K562 (cell line): ENCODE data around the gene HBP1. TPM values are rescaled to one million over a fixed set of nuclear protein-coding genes. Genes with fewer than 3 reads are reported as not detected.

Source experiments
- ATAC-seq: fragments of 200-7000 bp; cut with Tn5 transposase; 3 replicates; pipeline ENCODE4 v1.9.1; 2020; ENCODE audit warnings: moderate library complexity
- BruUV-seq: library from RNA; stranded (reverse); fragments of 400-500 nt; replicated peaks from 2 replicates; lab custom pipeline; 2021; lab: Mats Ljungman, UMichigan
- CTCF ChIA-PET: fragments of 300-600 bp; formaldehyde crosslinking; extraction: SDS; loops from one replicate; lab custom pipeline; 2021; ENCODE audit warnings: low intra/inter-chr PET ratio; lab: Yijun Ruan, JAX
- POLR2A ChIA-PET: fragments of 300-600, 350-650 bp; sonication (Branson Sonifier 250); formaldehyde crosslinking; extraction: SDS; loops from one replicate; lab custom pipeline; 2021; ENCODE audit warnings: antibody characterized with exemption, inconsistent platforms; lab: Yijun Ruan, JAX
- DNase-seq, 4 experiments: peaks; one replicate each; pipeline versions ENCODE4 v3.0.0 to v3.0.0-alpha.2; 2011 to 2018; ENCODE audit warnings: low spot score in 3 of 4, mixed read lengths in 3 of 4; ENCODE audit errors: extremely low read depth in 1 of 4
- FAIRE-seq: peaks from 2 replicates; lab custom pipeline; 2011; peaks lifted over from hg19 to GRCh38; lab: Jason Lieb, UNC
- H2AFZ ChIP-seq: 2 replicates; pipeline ENCODE4 v1.6.0; 2011; ENCODE audit warnings: low read depth, low read length, control low read depth, inconsistent platforms
- H3K27ac ChIP-seq: fragments of 200-600 bp; 3 replicates; pipeline ENCODE4 v1.8.0; 2011; ENCODE audit warnings: low read depth, mild to moderate bottlenecking, control low read depth, inconsistent platforms, low read length, moderate library complexity, mixed read lengths; ENCODE audit errors: extremely low read depth
- H3K27me3 ChIP-seq, 2 experiments: fragments of 300-600 bp in 1 of 2; 2 replicates in 1 of 2; 3 replicates in 1 of 2; pipeline versions ENCODE4 v1.6.0 to v1.8.0; 2011; ENCODE audit warnings: inconsistent platforms in 2 of 2, low read length in 2 of 2, mild to moderate bottlenecking in 1 of 2, mixed read lengths in 1 of 2, moderate library complexity in 1 of 2; ENCODE audit not compliant: control insufficient read depth in 2 of 2, insufficient read depth in 2 of 2
- H3K36me3 ChIP-seq: fragments of 300-600 bp; 3 replicates; pipeline ENCODE4 v1.8.0; 2011; ENCODE audit warnings: mild to moderate bottlenecking, low read length, inconsistent platforms; ENCODE audit not compliant: control insufficient read depth, insufficient read depth
- H3K4me1 ChIP-seq, 2 experiments: fragments of 200-600 bp in 1 of 2; replicated peaks in 1 of 2; 2 replicates in 1 of 2; 3 replicates in 1 of 2; pipeline versions ENCODE4 v1.5.1 to v1.8.0; 2011; ENCODE audit warnings: inconsistent platforms in 2 of 2, low read length in 2 of 2, mild to moderate bottlenecking in 1 of 2, mixed read lengths in 1 of 2, moderate library complexity in 1 of 2; ENCODE audit not compliant: control insufficient read depth in 2 of 2, insufficient read depth in 2 of 2
- H3K4me2 ChIP-seq: 2 replicates; pipeline ENCODE4 v1.6.1; 2011; ENCODE audit warnings: low read length, control low read depth, inconsistent platforms, mixed read lengths; ENCODE audit not compliant: insufficient read depth
- H3K4me3 ChIP-seq: fragments of 200-600 bp; sonication (generic), shearing (Covaris generic); 2 replicates; pipeline ENCODE4 v1.5.1; 2016; ENCODE audit warnings: control low read depth, inconsistent platforms
- H3K79me2 ChIP-seq: fragments of 200-600 bp; 3 replicates; pipeline ENCODE4 v1.8.0; 2011; ENCODE audit warnings: low read length, inconsistent platforms; ENCODE audit not compliant: control insufficient read depth, insufficient read depth
- H3K9ac ChIP-seq, 2 experiments: 2 replicates each; pipeline versions ENCODE4 v1.6.0 to v1.6.1; 2011; ENCODE audit warnings: low read depth in 2 of 2, low read length in 2 of 2, control low read depth in 1 of 2, inconsistent platforms in 1 of 2, mild to moderate bottlenecking in 1 of 2, mixed read lengths in 1 of 2; ENCODE audit not compliant: insufficient read depth in 1 of 2
- H3K9me1 ChIP-seq: one replicate; pipeline ENCODE4 v1.6.0; 2011; ENCODE audit warnings: inconsistent platforms, mild to moderate bottlenecking, low read length, moderate library complexity; ENCODE audit not compliant: control insufficient read depth, insufficient read depth
- H3K9me3 ChIP-seq: replicated peaks from 2 replicates; pipeline ENCODE4 v1.5.1; 2011; ENCODE audit warnings: low read depth, low read length, inconsistent platforms; ENCODE audit not compliant: control insufficient read depth, insufficient read depth
- H4K20me1 ChIP-seq: replicated peaks from 2 replicates; pipeline ENCODE4 v1.6.1; 2011; ENCODE audit warnings: low read length, inconsistent platforms, mixed read lengths; ENCODE audit not compliant: control insufficient read depth, insufficient read depth
- FOXA3 ChIP-seq, 2 experiments: fragments of 450-650 bp in 1 of 2; sonication (generic) in 1 of 2; formaldehyde crosslinking; IDR thresholded peaks in 1 of 2; conservative IDR thresholded peaks in 1 of 2; 2 replicates each; pipeline versions ENCODE4 v1.4.0 to v1.8.0; 2020 to 2022; ENCODE audit warnings: mild to moderate bottlenecking in 2 of 2, missing genetic modification reagents in 1 of 2
- MTA1 ChIP-seq: fragments of 450-650 bp; IDR thresholded peaks from 2 replicates; pipeline ENCODE4 v1.6.1; 2017; ENCODE audit warnings: borderline replicate concordance
- NFRKB ChIP-seq: fragments of 450-650 bp; IDR thresholded peaks from 2 replicates; pipeline ENCODE4 v1.6.1; 2016; ENCODE audit warnings: low read depth
- RFX1 ChIP-seq: fragments of 450-650 bp; IDR thresholded peaks from 2 replicates; pipeline ENCODE4 v1.6.1; 2016; ENCODE audit warnings: mild to moderate bottlenecking, moderate library complexity
- SMARCB1 ChIP-seq: IDR thresholded peaks from 2 replicates; pipeline ENCODE4 v1.6.1; 2011; ENCODE audit warnings: improper control_type of control experiment, low read depth; ENCODE audit not compliant: insufficient read length
- SRSF1 ChIP-seq: fragments of 200-400 bp; formaldehyde crosslinking; IDR thresholded peaks from 2 replicates; pipeline ENCODE4 v1.6.1; 2017; ENCODE audit warnings: mild to moderate bottlenecking, low read depth, low read length, moderate library complexity
- ZBTB1 ChIP-seq: sonication (generic); formaldehyde crosslinking; IDR thresholded peaks from 2 replicates; pipeline ENCODE4 v1.8.1; 2023; ENCODE audit warnings: missing genetic modification reagents, low read depth, mild to moderate bottlenecking, borderline replicate concordance
- ZNF212 ChIP-seq: fragments of 450-650 bp; formaldehyde crosslinking; IDR thresholded peaks from 2 replicates; pipeline ENCODE4 v1.4.0; 2020; ENCODE audit warnings: mild to moderate bottlenecking
- ZNF41 ChIP-seq: fragments of 250-450 bp; sonication (Bioruptor Pico); conservative IDR thresholded peaks from 2 replicates; pipeline ENCODE4 v1.4.0; 2020; ENCODE audit warnings: mild to moderate bottlenecking
- ZNF707 ChIP-seq: fragments of 250-450 bp; sonication (Bioruptor Pico); conservative IDR thresholded peaks from 2 replicates; pipeline ENCODE4 v1.8.0; 2022; ENCODE audit warnings: inconsistent platforms, mild to moderate bottlenecking, moderate library complexity
- ZNF780A ChIP-seq: fragments of 250-450 bp; sonication (Bioruptor Pico); IDR thresholded peaks from 2 replicates; pipeline ENCODE4 v1.5.0; 2021; ENCODE audit warnings: mild to moderate bottlenecking
- ZSCAN32 ChIP-seq: fragments of 450-650 bp; formaldehyde crosslinking; IDR thresholded peaks from 2 replicates; pipeline ENCODE4 v1.4.0; 2020; ENCODE audit warnings: mild to moderate bottlenecking, moderate library complexity
- WGBS: fragments of 100-300 bp; shearing (Covaris generic); methylation state at CpG from one replicate; pipeline ENCODE4 v1.1.6; 2016; ENCODE audit warnings: low coverage, mixed read lengths; ENCODE audit not compliant: insufficient coverage; ENCODE audit errors: missing lambda C conversion rate; 5-methylcytosine and 5-hydroxymethylcytosine counted together
- in situ Hi-C: fragments of 300-500 bp; cut with MboI; formaldehyde crosslinking; loops from 4 replicates; pipeline ENCODE4 v1.15.0; 2018; ENCODE audit warnings: inconsistent platforms, mixed read lengths
- intact Hi-C: fragments of 100-400 bp; cut with micrococcal nuclease; formaldehyde crosslinking; loops from 2 replicates; pipeline ENCODE4 v1.14.2; 2022
- polyA plus RNA-seq, 8 experiments: library from polyadenylated mRNA; depleted of rRNA in 4 of 8; stranded (reverse) in 5 of 8; unstranded in 3 of 8; fragments of >200 nt; fragmentation: Nextera tagmentation in 2 of 8; fragmentation: Illumina TruSeq in 1 of 8; extraction: Ambion mirVana in 2 of 8; extraction: Trizol in 1 of 8; gene quantifications; 2 replicates each; pipeline versions ENCODE4 v1.2.1 to v1.2.3, GENCODE V29; 2011 to 2014; ENCODE audit warnings: inconsistent platforms in 1 of 8, missing spikeins in 1 of 8
- total RNA-seq, 7 experiments: library from RNA; depleted of rRNA in 6 of 7; stranded (reverse); fragments of >200 nt in 6 of 7; fragmentation: Illumina TruSeq in 2 of 7; extraction: Trizol in 2 of 7; gene quantifications; 2 replicates each; pipeline versions ENCODE4 v1.2.1 to v1.2.3, GENCODE V29; 2011 to 2021; ENCODE audit warnings: low replicate concordance in 1 of 7
- TF ChIP-seq, protein P1 (sequence below): fragments of 250-450 bp; sonication (Bioruptor Pico); IDR thresholded peaks from 2 replicates; pipeline ENCODE4 v1.5.0; 2021; ENCODE audit warnings: mild to moderate bottlenecking, borderline replicate concordance
- TF ChIP-seq, protein P2 (sequence below): fragments of 250-450 bp; sonication (Bioruptor Pico); IDR thresholded peaks from 2 replicates; pipeline ENCODE4 v1.5.1; 2021; ENCODE audit warnings: mild to moderate bottlenecking

Gene HBP1
- total and polyA plus RNA-seq, 9 of the 15 experiments (the other 6 are each of a cell fraction or from before 2014, with no cell fraction given), result 18.7 to 59.9 (median 27.0) TPM

DNA sequence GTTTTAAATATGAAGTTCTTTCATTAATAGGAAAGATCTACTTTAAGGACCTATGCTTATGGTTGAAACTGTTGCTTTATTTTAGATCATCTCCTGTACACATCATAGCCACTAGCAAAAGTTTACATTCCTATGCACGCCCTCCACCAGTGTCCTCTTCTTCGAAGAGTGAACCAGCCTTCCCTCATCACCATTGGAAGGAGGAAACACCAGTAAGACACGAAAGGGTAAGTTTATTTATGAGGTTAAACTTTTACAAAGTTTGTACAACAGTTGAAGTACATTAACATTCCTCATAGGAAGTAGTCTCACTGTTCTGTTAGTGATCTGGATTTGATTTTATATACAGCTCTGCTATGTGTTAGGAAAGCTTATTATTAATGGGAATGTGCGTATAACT lies 16.9 kb downstream of the HBP1 start:
- no peaks in the 10 kb centered on the region for H3K9me1 ChIP-seq
- ChIA-PET POLR2A (interaction anchor here (0.6 kb wide), 1 partner anchor 433 kb away, joined by 3 read pairs; no protein-coding TSS in a partner anchor), CTCF (no interaction called here)
- no peaks in the 10 kb centered on the region for H4K20me1 ChIP-seq
- H3K9me3 ChIP-seq, result no peaks in the 10 kb centered on the region
- DNase-seq, result no peak
- H3K9ac ChIP-seq, result no peak overlapping the region
- H3K27ac ChIP-seq, result no peak overlapping the region
- no peak overlapping the region for H2AFZ ChIP-seq
- no peaks in the 10 kb centered on the region for H3K27me3 ChIP-seq
- intact Hi-C loops (no loop called here), in situ Hi-C loops (loop anchor here (5.0 kb wide), 1 partner anchor 687 kb away; no protein-coding TSS in a partner anchor)
- no peak for FAIRE-seq
- H3K36me3 ChIP-seq, result peaks cover 76% of the 10 kb centered on the region
- H3K4me3 ChIP-seq, result no peak overlapping the region
- ATAC-seq, result 0 out of 3 replicates have a peak, but pooled peaks have one; percentile 14
- BruUV-seq, result no TSS peak
- H3K79me2 ChIP-seq, result no peaks in the 10 kb centered on the region
- TF ChIP-seq FOXA3 (CRISPR knock-in tag; conservative IDR thresholded peaks at IDR 0.05 in 1 of 2, IDR thresholded peaks at IDR 0.05 in 1 of 2), result no peak
- TF ChIP-seq ZNF212 (CRISPR knock-in tag), result no peak
- TF ChIP-seq ZNF41 (CRISPR knock-in tag), result no peak
- TF ChIP-seq, protein P1, sequence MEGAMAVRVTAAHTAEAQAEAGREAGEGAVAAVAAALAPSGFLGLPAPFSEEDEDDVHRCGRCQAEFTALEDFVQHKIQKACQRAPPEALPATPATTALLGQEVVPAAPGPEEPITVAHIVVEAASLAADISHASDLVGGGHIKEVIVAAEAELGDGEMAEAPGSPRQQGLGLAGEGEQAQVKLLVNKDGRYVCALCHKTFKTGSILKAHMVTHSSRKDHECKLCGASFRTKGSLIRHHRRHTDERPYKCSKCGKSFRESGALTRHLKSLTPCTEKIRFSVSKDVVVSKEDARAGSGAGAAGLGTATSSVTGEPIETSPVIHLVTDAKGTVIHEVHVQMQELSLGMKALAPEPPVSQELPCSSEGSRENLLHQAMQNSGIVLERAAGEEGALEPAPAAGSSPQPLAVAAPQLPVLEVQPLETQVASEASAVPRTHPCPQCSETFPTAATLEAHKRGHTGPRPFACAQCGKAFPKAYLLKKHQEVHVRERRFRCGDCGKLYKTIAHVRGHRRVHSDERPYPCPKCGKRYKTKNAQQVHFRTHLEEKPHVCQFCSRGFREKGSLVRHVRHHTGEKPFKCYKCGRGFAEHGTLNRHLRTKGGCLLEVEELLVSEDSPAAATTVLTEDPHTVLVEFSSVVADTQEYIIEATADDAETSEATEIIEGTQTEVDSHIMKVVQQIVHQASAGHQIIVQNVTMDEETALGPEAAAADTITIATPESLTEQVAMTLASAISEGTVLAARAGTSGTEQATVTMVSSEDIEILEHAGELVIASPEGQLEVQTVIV (CRISPR knock-in tag), result no peak
- no peak for TF ChIP-seq NFRKB
- no peak for TF ChIP-seq RFX1
- TF ChIP-seq, protein P2, sequence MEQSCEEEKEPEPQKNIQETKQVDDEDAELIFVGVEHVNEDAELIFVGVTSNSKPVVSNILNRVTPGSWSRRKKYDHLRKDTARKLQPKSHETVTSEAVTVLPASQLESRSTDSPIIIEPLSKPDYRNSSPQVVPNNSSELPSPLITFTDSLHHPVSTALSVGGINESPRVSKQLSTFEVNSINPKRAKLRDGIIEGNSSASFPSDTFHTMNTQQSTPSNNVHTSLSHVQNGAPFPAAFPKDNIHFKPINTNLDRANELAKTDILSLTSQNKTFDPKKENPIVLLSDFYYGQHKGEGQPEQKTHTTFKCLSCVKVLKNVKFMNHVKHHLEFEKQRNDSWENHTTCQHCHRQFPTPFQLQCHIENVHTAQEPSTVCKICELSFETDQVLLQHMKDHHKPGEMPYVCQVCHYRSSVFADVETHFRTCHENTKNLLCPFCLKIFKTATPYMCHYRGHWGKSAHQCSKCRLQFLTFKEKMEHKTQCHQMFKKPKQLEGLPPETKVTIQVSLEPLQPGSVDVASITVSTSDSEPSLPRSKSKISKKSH, result no peak
- TF ChIP-seq ZBTB1 (CRISPR knock-in tag), result no peak
- no peak for TF ChIP-seq ZNF707 (CRISPR knock-in tag)
- no peak for TF ChIP-seq SRSF1
- no peak for TF ChIP-seq MTA1
- TF ChIP-seq ZNF780A (CRISPR knock-in tag), result no peak
- no peak for TF ChIP-seq SMARCB1
- no peak for TF ChIP-seq ZSCAN32 (CRISPR knock-in tag)
- H3K4me2 ChIP-seq, result no peak overlapping the region
- H3K4me1 ChIP-seq, result 0 out of 5 replicates have a peak, but pooled peaks cover 0 to under 1% of the 10 kb centered on the region in 2 experiments
- 68% methylated on average over 4 of the region's 4 CpGs for WGBS
